ENCODE measurements around the gene ARAP1.
A peak's percentile ranks its signal among the peaks of the same experiment; 100 is the strongest.

The ARAP1 gene

DNA sequence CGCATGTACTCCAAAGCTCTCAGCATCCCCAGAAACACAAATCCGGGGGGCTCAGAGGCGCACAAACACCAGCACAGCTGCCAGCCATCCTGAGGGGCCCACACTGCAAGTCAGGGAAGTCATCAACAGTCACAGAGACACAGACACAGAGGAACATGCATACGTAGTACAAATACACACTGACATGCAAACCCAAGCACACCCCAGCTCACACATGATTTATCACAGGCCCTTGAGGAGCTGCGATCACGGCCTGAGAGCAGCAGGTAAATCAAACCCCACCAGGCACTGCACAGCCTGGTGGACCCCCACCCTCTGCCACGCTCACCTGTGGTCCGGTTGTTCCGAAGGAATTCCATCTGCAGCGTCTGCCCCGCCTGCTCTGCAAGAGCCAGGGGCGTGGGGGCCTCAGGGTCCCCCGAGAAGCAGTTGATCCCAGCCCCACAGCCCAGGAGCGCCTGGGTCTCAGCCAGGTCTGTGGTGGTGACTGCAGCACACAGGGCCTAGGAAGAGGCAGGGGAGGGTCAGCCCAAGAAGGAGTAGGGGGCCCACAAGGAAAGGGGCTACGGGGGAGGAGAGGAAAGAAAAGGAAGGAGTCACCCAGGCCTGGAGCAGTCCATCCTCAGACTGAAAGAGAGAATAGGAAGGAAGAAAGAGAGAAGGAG, 49.5 kb downstream of the ARAP1 start:
- DNase-seq: no peak

DNA sequence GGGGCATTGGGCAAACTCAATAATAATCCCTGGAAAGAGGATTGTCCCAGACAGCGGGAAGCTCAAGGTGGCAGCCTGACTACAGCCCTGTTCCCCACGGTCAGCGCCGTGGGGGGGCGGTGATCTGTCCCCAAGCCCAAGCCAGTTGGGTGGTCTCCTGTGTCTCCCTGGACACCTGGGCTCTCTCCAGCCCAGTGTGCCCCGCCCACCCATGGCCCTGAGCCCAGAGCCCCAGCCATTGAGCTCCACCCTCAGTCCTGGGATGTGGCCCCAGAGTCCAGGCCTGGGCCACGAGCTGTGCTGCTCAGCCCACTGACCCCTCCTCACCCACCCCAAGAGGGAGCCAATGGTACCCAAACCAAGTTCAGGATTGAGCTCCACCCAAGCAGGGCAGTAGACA, 50.1 kb downstream of the ARAP1 start:
- DNase-seq: no peak

DNA sequence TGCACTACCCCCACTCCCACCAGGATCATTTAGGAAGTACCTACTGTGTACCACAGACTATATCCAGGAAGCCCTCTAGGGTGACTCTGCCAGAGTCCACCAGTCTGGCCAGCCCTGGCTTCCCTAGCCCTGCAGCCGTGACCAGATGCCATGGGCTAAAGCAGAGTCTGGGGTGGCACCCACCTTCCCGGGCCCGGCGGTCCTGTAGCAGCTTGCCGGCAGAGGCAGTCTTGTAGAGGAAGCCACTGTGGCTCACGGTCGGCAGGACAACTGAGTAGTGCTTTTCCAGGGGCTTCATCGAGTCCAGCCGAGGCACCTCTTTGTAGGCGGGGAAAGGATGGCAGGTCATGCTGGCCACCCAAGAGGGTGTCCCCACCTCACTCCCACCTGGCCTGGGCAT, 50.7 kb downstream of the ARAP1 start:
- no peak for DNase-seq

DNA sequence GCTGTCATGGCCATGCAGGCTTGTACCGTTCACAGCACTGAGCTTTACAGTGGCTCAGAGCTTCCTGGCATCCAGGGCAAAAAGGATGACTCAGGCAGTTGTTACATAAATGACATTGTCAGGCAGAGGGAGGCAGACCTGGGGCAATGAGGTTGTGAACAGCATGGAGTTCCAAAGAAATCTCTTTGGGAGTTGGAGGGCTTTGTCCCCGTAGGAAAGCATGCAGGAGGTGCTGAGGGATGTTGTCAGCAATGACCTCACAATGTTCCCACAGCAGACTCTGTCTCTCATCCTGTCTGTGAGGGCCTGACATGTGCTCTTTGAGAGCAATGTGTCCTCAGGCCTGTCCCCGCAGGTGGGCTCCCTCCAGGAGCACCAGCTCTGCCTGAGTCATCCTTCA, 52.1 kb downstream of the ARAP1 start:
- no peak for DNase-seq

DNA sequence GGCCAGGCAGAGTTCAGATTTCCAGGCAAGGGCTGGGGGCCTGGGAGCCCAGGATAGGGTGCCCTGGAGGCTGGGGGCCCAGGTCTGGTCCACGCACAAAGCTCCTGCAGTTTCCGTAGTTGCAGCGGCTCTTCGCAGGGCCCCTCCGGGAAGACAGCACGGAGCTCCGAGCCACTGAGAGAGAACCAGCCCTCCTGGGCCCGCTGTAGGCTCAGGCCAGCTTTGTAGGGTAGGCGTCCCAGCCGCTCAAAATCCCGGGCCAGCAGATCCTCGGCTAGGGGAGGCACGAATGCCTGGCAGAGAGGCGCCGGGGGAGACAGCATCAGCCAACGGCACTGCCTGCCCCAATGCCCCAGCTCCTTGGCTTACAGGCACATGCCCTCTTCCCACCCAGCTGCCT, 54.4 kb downstream of the ARAP1 start:
- DNase-seq: no peak

DNA sequence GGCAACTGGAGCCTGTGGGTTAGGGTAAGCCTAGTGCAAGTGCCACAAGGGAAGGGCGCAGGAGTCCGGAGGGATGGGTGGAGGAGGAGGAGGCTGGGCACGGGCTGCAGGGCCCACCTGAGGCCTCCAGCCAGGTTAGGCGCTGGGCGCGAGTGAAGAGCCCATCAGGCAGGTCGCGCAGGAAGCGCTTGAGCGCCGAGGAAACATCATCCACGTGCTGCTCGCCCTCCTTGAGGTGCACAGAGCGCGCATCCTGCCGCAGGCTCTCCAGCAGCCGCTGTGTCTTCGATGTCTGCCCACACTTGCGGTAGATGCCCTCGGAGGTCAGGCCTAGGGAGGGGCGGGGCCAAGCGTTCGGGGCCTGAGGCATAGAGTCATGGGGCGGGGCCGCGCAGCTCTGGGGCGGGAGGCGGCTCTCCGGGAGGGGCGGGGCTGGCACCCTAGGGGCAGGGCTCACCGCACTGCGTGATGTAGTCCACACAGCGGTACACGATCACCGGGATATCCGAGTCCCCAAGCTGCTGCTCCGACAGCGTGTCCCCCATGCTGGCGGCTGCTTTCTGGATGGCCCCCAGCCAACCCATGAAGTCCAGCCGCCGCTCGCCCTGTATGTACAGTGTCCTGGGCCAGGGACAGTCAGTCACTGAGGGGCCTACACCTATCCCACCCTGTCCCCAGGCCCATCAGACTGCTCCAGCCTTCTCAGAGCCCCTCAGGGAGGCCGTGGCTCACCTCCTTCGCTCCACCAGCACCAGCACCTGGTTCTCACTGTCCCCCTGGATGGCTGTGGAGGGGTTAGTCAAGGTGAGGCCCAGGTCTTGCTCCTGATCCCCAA, 55.1 kb downstream of the ARAP1 start:
- no peak for DNase-seq

DNA sequence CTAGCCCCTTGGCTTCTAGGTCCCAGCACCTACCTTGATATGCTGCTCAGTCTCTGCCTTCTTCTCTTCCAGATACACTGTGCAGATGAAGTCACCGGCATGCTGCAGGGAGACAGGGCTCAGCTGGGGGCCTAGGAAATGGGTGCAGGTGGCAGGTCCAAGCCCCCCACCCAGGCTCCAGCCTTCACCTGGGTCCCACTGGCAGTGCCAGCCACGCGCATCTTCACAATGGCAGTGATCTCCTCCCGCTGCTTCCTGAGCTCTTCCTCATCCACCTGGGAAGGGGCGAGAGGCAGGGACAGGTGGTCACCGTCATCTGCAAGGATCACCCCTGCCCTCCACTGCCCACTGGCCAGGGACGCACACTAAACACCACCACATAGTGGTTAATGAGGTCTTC, 56.9 kb downstream of the ARAP1 start:
- DNase-seq: no peak

DNA sequence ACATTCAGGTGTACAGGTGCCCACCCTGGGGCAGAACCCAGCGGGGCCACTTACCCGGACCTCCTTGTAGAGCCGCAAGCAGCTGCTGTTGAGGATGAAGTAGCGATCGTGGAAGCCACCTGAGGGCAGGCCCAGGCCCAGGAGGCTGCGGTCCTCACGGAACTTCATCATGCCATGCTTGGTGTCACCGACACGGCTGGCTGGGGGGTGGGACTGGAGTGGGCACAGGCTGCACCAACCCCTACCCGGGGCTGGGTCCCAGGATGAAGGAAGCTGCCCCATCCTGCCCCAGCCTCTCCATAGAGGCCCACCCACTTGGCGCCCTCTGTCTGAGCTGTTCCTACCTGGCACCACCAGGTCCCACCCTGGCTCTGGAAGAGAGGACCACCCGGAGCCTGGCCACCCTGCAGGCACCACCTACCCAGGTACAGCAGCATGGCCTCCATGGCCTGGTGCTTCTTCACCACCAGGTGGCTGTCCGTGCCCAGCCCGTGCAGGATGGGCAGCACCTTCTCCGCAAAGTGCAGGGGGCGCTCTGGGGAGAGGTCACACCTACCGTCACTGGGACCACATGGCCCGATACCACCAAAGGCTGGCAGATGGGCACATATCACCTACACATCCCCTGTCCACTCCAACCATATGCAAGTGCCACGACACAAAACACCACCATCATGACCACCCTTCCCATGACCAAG, 58.8 kb downstream of the ARAP1 start:
- DNase-seq: no peak

DNA sequence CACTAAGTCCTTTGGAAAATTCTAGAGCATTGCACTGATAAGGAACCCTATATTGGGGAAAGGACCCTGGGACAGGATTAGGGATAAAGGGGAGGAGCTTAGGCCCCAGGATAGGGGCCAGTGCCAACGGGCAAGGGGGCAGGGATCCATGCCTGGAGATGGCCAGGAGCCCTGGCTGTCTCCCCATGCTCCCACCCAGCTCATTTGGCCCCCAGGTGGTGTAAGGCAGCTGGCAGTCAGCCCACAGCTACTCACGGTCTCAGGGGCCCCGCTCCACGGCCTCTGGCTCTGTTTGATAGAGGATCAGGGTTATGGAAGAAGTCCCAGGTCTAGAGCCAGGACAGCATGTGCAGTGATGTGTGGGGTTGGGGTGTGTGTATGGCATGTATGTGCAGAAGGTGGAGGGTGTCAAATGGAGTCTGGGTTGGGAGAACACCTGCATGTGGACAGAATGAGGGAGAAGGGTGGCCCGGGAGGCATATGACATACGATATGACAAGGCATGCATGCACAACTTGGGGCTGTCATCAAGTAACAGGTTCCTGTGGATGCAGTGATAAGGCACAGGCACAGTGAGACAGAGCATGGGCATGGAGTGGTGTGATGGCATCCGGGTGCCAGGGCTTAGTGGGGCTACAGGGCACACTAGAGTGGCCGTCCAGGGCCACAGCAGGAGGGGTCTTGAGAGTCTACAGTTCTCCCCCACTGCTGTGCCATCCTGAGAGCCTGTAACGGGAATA, 59.5 kb downstream of the ARAP1 start:
- DNase-seq: no peak

DNA sequence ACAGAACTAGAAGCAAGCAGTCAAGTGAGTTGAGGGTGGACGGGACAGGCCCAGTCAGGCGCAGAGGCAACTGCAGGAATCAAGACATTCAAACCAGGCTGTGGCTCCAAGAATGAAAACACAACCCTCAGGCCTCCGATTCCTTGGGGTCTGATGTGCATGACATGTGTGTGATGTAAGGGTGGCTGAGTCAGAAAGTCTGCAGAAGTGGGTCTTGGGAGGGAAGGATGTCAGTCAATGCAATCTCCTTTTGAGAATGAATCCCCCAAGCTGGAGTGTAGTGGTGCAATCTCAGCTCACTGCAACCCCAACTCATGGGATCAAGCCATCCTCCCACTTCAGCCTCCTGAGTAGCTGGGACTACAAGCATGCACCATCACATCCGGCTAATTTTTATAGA, 62.0 kb downstream of the ARAP1 start:
- no peak for DNase-seq

DNA sequence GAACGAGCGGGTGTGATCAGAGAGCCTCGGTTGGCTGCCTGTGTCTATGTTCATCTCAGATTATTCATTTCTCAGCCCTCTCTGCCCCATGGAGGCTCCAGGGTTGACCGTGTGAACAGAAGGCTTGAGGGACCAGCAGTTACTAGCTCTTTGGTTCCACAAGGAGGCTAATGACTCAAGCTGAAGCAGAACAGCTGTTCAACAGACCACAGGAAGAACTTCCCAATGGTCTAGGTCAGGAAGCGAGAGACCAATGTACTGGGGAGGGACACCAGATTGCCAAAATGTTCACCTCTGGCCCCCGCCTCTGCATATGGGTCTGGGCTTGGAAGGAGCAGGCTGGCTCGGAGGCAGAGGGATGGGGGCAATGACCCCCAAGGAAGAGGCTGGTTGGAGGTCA, 63.3 kb downstream of the ARAP1 start:
- DNase-seq: no peak

DNA sequence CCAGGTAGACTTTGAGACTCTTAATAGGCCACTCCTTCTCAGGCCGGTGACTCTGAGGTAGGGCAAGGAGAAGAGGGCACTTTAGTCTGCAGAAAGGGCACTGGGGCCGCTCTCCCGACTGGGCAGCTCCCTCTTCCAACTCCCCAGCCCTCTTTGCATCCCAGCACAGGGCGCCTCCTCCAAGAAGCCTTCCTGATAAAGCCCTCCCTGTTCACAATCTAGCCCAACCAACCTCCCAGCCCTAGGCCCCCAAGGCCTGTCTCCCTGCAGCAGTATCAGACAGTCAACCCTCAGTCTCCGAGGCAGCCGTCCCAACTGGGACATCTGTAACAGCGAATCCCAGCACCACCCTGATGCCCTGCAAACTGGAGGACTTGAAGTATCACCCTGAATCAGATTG, 63.7 kb downstream of the ARAP1 start:
- DNase-seq: no peak

DNA sequence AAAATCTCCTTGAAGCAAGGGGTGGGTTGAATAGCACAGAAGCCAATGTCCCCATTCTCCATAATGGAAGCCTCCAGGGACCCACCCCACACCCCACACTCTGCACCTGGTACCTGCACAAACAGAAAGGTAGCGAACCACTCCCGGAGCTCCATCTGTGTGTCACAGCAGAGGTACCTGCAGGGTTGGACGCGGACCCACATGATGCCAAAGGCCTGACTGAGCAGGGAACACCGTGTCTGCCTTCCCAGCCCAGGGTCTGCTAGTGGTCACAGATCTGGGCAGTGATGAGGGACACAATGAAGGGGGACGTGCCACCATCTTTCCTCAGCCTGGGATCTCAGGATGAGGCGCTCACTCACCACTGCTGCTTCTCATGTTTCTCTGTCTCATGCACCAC, 64.9 kb downstream of the ARAP1 start:
- DNase-seq: no peak

DNA sequence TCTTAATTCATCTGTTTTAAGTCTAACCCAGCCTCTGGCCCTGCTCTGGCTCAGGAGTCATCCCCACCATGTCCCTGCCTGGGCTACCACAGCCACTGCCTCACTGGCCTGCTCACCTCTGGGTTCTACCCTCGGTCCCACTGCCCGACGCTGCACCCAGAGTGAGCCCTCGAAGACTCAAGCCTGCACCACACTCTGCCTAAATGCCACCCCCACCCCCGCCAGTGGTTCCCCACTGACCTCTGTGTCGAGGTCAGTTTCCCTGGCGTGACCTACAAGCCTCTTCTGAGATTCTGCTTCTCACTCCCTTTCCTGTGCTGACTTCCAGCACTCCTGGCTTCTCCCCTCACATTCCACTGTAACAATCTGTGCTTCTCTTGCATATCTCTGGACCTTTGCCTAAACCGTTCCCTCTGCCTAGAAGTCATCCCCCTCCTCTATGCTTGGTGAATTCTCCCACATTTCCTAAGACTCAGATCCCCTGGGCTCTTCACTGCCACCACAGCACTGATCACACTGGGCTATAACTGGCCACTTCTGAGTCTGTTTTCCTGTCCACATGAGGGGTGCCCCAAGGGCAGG, 65.5 kb downstream of the ARAP1 start:
- DNase-seq: no peak

DNA sequence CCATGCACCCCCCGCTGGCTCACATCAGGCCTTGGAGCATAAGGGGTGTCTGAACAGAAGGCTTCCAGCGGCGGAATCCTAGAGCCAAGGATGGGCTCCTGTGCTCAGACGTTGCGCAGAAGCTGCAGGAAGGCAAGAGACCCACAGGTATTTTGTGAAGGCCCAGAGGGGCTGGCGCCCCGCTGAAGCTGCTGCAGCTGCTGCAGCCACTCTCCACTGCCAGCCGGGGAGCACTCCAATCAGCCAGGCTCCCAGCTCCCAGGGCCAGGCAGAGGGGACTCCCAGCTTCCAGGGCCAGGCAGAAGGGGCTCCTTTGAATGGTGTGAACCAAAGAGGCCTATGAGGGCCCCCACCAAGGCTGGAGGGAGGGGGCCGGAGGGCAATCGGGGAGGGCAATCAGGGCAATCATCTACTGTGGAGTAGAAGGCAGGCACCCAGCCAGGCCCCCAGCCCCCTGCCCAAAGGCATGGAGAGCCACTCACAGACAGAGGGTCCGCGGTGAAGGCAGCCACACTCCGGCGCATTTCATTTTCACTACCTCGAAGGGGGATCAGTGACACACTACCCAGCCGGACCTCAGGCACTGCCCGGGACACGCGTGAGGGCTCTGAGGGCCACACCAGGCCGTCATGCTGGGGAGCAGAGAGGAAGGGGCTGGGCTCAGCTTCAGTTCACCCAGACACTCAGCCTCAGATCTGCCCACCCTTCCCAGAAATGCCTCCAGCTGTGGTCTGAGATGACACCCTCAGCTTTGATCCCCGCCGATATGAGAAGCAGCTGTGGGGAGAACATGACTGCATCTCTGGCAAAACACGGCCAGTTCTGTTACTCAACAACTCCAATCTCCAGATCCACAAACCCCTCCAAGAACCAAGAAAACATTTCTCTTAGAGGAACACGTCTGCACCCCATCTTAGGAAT, 66.4 kb downstream of the ARAP1 start:
- peak in 1 of 5 donors; percentile 33 for DNase-seq

DNA sequence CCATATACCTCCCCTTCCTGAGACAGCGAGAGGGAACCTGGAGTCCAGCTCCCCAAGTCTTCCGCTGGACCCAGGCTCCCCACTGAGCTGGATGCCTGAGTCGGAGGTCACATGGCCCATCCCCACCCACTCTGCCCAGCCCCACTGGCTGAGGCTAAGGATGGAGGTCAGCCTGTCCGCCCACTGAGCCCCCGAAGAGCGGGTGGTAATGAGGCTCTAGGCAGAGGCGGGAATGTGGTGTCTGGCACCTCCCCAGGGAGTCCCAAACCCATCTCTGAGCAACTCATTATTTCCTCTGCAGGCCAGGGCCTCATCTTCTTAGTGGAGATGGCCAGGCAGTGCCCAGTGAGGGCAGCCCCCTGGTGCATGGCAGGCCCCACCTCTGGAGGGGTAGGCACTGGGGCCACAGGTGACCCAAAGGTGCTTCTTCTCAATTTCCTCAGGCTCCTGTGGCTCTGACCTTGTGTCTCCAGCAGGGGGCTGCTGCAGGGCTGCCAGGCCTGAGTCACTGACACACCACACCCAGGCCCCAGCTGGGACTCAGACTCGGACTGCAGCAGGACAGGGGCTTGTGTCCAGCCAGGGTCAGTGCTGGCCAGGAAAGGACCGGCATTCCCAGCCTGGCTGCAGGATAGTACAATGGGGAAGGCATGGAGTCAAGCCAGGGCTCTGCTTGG, 67.8 kb downstream of the ARAP1 start:
- DNase-seq: peak in 3 of 5 donors; percentile 7 to 43 (median 22)

DNA sequence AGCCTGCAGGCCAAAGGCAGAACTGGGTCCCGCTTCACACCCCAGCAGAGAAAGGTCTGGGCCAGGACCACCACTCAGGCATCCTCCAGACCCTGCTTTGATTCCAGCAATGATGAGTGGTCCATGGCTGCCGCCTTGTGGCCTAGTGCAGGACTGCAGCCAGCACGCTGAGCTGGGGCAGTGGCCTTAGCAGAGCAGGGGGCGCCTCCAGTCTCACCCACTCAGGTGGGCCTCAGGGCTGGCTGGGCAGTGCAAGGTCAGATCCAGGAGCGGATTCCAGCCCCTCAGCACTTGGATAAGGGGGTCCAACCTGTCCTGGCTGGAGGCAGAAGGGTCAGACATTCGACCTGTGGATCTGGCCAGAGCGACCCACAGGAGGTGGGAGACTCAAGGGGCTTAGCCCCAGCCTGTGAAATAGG, 68.4 kb downstream of the ARAP1 start:
- DNase-seq: peak; percentile 28 to 56 (median 42)

DNA sequence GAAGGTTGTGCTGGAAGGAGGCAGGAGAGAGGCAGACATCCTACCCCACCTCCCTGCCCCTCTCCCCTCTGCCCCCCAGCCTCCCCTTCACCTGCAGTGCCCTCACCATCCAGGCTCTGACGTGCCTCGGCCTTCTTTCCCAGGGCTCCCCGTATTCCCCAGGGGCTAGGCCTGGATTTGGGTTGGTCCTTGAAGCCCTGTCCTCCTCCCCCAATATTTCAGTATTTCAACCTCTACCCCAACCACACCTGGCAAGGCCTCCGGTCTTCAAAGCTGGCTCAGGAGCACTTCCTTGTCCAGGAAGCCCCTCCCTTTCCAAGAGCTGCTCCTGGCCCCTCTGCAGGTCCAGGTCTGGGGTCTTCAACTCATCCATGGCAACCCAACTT, 69.4 kb downstream of the ARAP1 start:
- DNase-seq: no peak

DNA sequence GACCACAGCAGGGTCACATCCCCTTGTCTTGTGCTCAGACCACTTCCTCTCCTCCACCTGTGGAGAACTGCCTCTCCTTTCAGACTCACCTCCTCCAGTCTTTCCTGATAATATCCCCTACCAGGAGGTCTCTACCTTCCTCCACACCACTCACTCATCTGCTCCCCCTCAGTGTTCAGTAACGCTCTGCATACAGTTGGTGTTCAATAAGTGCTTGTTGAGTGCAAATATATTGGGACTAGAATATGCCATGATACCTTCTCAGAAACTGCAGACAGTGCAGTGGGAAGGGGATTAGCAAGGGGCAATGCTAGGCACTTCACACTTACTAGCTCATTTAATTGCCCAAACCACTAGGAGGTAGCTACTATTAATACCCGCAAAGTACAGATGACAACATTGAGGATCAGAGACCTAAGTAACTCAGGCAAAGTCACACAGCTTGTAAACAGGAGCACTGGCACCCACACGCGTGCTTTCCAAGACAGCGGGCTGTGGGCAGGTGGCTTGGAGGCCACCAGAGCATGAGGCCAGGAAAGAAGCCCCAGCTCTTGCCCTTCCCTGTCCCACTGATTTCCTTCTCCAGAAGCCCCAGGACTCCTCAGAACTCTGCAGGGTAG, 69.9 kb downstream of the ARAP1 start:
- no peak for DNase-seq
